ENCODE results near the gene SLC43A3.

SLC43A3 gene

GRCh38 chr11:57395905-57396623 is 30.9 kb downstream of the SLC43A3 start:
- no peaks in the 10 kb centered on the region for H3K36me3 ChIP-seq

GRCh38 chr11:57394203-57394965 is 32.5 kb downstream of the SLC43A3 start:
- H3K27me3 ChIP-seq: no peaks in the 10 kb centered on the region
- H3K4me3 ChIP-seq (ENCODE audit: low read depth in 1 of 2, low read length in 1 of 2): no peak overlapping the region
- no peaks in the 10 kb centered on the region for H3K9me3 ChIP-seq
- no peaks in the 10 kb centered on the region for H3K36me3 ChIP-seq
- no peak overlapping the region for H3K27ac ChIP-seq
- no peak for TF ChIP-seq CTCF (IDR thresholded peaks at IDR 0.05)
- peaks cover 20 to 34% of the 10 kb centered on the region in 2 experiments for H3K4me1 ChIP-seq (ENCODE audit: control insufficient read depth in 1 of 2, insufficient read depth in 1 of 2, low read depth in 1 of 2, low read length in 1 of 2)

More at GRCh38 chr11:57395905-57396623, 30.9 kb downstream of the SLC43A3 start:
- H3K4me3 ChIP-seq (ENCODE audit: low read depth in 1 of 2, low read length in 1 of 2): no peak overlapping the region
- H3K27me3 ChIP-seq: no peaks in the 10 kb centered on the region
- no peak for TF ChIP-seq CTCF (IDR thresholded peaks at IDR 0.05)
- no peak overlapping the region for H3K27ac ChIP-seq
- peaks cover 20 to 34% of the 10 kb centered on the region in 2 experiments for H3K4me1 ChIP-seq (ENCODE audit: control insufficient read depth in 1 of 2, insufficient read depth in 1 of 2, low read depth in 1 of 2, low read length in 1 of 2)
- H3K9me3 ChIP-seq: no peaks in the 10 kb centered on the region

GRCh38 chr11:57392763-57393105 is 34.2 kb downstream of the SLC43A3 start:
- Histone ChIP-seq H3K27me3 (no peaks in the 10 kb centered on the region), H3K4me3 (ENCODE audit: low read depth in 1 of 2, low read length in 1 of 2) (no peak overlapping the region), H3K27ac (no peak overlapping the region), H3K36me3 (no peaks in the 10 kb centered on the region), H3K9me3 (no peaks in the 10 kb centered on the region), H3K4me1 (ENCODE audit: control insufficient read depth in 1 of 2, insufficient read depth in 1 of 2, low read depth in 1 of 2, low read length in 1 of 2) (peaks cover 20 to 33% of the 10 kb centered on the region in 2 experiments)
- no peak for TF ChIP-seq CTCF (IDR thresholded peaks at IDR 0.05)

GRCh38 chr11:57392066-57392762 is 34.7 kb downstream of the SLC43A3 start:
- no peak for TF ChIP-seq CTCF (IDR thresholded peaks at IDR 0.05)
- H3K27me3 ChIP-seq: no peaks in the 10 kb centered on the region

GRCh38 chr11:57391539-57391938 is 35.4 kb downstream of the SLC43A3 start:
- TF ChIP-seq CTCF (IDR thresholded peaks at IDR 0.05): no peak
- Histone ChIP-seq H3K4me1 (ENCODE audit: control insufficient read depth in 1 of 2, insufficient read depth in 1 of 2, low read depth in 1 of 2, low read length in 1 of 2) (peaks cover 13 to 21% of the 10 kb centered on the region in 2 experiments), H3K27me3 (no peaks in the 10 kb centered on the region), H3K4me3 (ENCODE audit: low read depth in 1 of 2, low read length in 1 of 2) (no peak overlapping the region), H3K36me3 (no peaks in the 10 kb centered on the region), H3K9me3 (no peaks in the 10 kb centered on the region), H3K27ac (no peak overlapping the region)

More at GRCh38 chr11:57392066-57392762, 34.7 kb downstream of the SLC43A3 start:
- Histone ChIP-seq H3K36me3 (no peaks in the 10 kb centered on the region), H3K4me3 (ENCODE audit: low read depth in 1 of 2, low read length in 1 of 2) (no peak overlapping the region), H3K27ac (no peak overlapping the region), H3K9me3 (no peaks in the 10 kb centered on the region), H3K4me1 (ENCODE audit: control insufficient read depth in 1 of 2, insufficient read depth in 1 of 2, low read depth in 1 of 2, low read length in 1 of 2) (peaks cover 15 to 27% of the 10 kb centered on the region in 2 experiments)
